Dendritic cell treated with granulocyte-macrophage colony-stimulating factor and Interleukin-4, amounts not matched to agents 40 ng/mL and 50 ng/mL, for 4 days (primary cell): ENCODE data around the gene NEK11.
"Not testable (repeated sequence)": the region's sequence is repeated elsewhere in the genome, so short reads cannot be mapped to it uniquely, and the experiment has no call there.

ENCODE experiments used
- H3K27ac Mint-ChIP-seq: one replicate; pipeline ENCODE4 v1.8.0; 2022; ENCODE audit warnings: mild to moderate bottlenecking, mixed read lengths
- H3K27me3 Mint-ChIP-seq: one replicate; pipeline ENCODE4 v1.8.0; 2022; ENCODE audit warnings: mild to moderate bottlenecking, mixed read lengths
- H3K36me3 Mint-ChIP-seq: one replicate; pipeline ENCODE4 v1.8.0; 2022; ENCODE audit warnings: low read depth, mixed read lengths
- H3K4me1 Mint-ChIP-seq: one replicate; pipeline ENCODE4 v1.8.0; 2022; ENCODE audit warnings: low read depth, mixed read lengths
- H3K4me3 Mint-ChIP-seq: one replicate; pipeline ENCODE4 v1.8.0; 2022; ENCODE audit warnings: mild to moderate bottlenecking, moderate library complexity, mixed read lengths
- H3K9me3 Mint-ChIP-seq: one replicate; pipeline ENCODE4 v1.8.0; 2022; ENCODE audit warnings: mixed read lengths
- intact Hi-C: fragments of 100-400 bp; cut with micrococcal nuclease; formaldehyde crosslinking; loops from one replicate; pipeline ENCODE4 v1.15.0; 2022

NEK11 gene

DNA sequence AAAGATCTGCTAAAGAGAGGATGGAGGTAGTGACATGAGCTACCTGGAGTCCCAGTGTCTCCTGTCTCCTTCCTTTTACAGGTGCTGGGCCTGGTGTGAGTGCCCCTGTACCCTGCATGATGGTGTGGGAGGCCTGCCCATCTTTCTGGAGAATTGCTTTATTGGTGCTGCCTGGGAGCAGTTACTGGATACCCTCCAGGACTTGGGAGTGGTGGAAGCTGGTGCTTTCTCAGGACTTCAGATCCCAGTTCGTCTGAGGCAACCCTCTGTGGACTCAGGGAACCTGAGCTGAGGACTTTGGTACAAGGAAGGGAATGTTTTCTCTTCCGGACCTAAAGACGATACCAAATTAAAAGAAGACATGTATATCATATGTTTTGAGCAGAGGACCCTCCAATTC, 336.6 kb downstream of the NEK11 start:
- H3K27me3 Mint-ChIP-seq, result no peaks in the 10 kb centered on the region
- peak overlapping the region; percentile 84 for H3K4me3 Mint-ChIP-seq
- no peaks in the 10 kb centered on the region for H3K9me3 Mint-ChIP-seq
- intact Hi-C loops, result loop anchor here (5.0 to 10.0 kb wide), 2 partner anchors 338 to 1054 kb away; partner anchors contain the start of genes ASTE1, DNAJC13 and NEK11
- peak overlapping the region; percentile 99 for H3K27ac Mint-ChIP-seq
- H3K4me1 Mint-ChIP-seq, result peaks cover 58% of the 10 kb centered on the region
- H3K36me3 Mint-ChIP-seq, result peaks cover 37% of the 10 kb centered on the region

GRCh38 chr3:131370935-131371687, 344.4 kb downstream of the NEK11 start:
- no peaks in the 10 kb centered on the region for H3K9me3 Mint-ChIP-seq
- H3K27me3 Mint-ChIP-seq, result no peaks in the 10 kb centered on the region
- peaks cover 17% of the 10 kb centered on the region for H3K36me3 Mint-ChIP-seq
- peak overlapping the region; percentile 89 for H3K27ac Mint-ChIP-seq
- intact Hi-C loops, result no loop called here
- peak overlapping the region; percentile 35 for H3K4me3 Mint-ChIP-seq
- H3K4me1 Mint-ChIP-seq, result peaks cover 39% of the 10 kb centered on the region

DNA sequence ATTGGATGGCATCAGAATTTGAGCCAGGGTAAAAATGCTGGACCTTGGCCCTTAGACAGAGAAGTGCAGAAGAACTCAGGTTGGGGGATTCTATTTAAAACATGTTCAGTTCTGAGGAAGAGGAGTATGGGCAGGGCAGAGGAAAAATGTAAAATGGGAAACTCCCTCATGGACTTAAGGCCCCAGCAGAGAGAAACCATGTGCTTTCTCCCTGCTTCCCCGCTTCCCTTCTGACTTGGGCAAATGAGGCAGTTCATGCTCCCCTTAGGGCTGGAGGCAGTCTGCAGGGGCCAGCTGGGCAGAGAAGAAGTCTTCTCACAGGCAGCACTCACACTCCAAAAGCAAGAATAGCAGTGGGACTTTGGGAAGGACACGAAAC, 345.0 kb downstream of the NEK11 start:
- Mint-ChIP-seq H3K27ac (peak overlapping the region; percentile 89), H3K4me1 (peaks cover 39% of the 10 kb centered on the region)

GRCh38 chr3:131374741-131375140, 348.1 kb downstream of the NEK11 start:
- H3K4me3 Mint-ChIP-seq, result no peak overlapping the region
- peaks cover 48% of the 10 kb centered on the region for H3K36me3 Mint-ChIP-seq

More for the DNA sequence above, 345.0 kb downstream of the NEK11 start:
- no peaks in the 10 kb centered on the region for H3K9me3 Mint-ChIP-seq
- peak overlapping the region; percentile 35 for H3K4me3 Mint-ChIP-seq
- intact Hi-C loops, result no loop called here
- H3K27me3 Mint-ChIP-seq, result no peaks in the 10 kb centered on the region
- H3K36me3 Mint-ChIP-seq, result peaks cover 23% of the 10 kb centered on the region

DNA sequence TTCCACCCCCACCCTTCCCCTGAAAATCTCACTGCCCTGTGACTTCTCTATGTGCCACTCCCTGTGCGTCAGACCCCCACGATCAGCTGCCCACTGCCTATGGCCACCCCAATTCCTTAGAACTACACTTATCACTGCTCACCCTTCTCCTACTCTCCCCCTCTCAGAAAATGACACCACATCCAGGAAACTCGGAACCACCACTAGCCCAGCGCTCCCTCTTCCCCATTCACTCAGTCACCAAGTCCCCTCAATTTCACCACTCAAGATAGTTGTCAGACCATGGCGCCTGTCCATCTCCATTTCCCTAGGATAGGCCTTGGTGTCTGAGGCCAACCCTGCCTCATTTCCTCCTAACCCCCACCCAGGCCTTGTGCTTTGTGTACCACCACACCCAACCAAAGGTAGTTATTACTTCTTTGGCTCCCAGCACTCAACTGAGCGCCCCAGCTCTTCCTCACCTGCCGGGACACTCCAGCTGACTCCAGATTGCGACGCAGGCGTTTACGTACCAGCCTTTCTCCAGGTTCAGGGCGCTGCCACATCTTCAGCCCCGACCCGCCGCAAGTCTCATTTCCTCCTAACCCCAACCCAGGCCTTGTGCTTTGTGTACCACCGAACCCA, 354.3 kb downstream of the NEK11 start:
- intact Hi-C loops, result loop anchor here (1.0 kb wide), 1 partner anchor 20 kb away; no protein-coding TSS in a partner anchor
- not testable (repeated sequence) for H3K9me3 Mint-ChIP-seq, H3K27me3 Mint-ChIP-seq
- H3K36me3 Mint-ChIP-seq, result peaks cover 87% of the 10 kb centered on the region
- peak overlapping the region; percentile 96 for H3K27ac Mint-ChIP-seq
- peak overlapping the region; percentile 86 for H3K4me3 Mint-ChIP-seq
- peaks cover 66% of the 10 kb centered on the region for H3K4me1 Mint-ChIP-seq

More at GRCh38 chr3:131374741-131375140, 348.1 kb downstream of the NEK11 start:
- Mint-ChIP-seq H3K4me1 (peaks cover 56% of the 10 kb centered on the region), H3K27me3 (no peaks in the 10 kb centered on the region), H3K9me3 (no peaks in the 10 kb centered on the region), H3K27ac (peak overlapping the region; percentile 34)
- intact Hi-C loops, result no loop called here

DNA sequence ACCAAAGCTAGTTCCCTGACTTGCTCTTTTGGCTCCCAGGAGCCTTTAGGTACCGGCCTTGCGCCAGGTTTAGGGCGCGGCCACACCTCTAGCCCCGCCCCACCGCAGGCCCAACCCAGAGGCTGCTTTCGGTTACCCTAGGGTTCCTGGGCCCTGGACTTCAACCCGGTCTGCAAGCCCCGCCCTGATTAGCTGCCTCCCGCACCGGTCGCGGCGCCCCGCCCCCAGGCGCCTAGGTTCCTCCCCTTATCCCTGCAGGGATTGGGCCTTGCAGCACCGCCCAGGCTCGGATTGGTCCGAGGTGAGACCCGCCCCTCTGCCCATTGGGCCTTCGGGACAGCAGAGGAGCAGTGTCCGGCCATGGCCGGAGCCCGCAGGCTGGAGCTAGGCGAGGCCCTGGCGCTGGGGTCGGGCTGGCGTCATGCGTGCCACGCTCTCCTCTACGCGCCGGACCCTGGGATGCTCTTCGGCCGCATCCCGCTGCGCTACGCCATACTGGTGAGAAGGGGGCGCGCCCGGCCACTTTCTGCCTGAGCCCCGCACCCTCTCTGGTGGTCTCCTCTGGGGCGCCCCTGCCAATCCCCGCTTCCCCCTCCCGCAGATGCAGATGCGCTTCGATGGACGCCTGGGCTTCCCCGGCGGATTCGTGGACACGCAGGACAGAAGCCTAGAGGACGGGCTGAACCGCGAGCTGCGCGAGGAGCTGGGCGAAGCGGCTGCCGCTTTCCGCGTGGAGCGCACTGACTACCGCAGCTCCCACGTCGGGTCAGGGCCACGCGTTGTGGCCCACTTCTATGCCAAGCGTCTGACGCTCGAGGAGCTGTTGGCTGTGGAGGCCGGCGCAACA, 355.0 kb downstream of the NEK11 start, which contains the start of gene NUDT16:
NUDT16 (plus strand) TSS at position 330 of the 847 bp plus-strand sequence; CDS start at position 361, 31 bp downstream.
- peak within 1 kb of the TSS; percentile 86 for H3K4me3 Mint-ChIP-seq
- H3K4me1 Mint-ChIP-seq, result peaks cover 74% of the 10 kb centered on the region
- peak within 1 kb of the TSS; percentile 96 for H3K27ac Mint-ChIP-seq
- peaks cover 86% of the 10 kb centered on the region for H3K36me3 Mint-ChIP-seq
- intact Hi-C loops, result loop anchor here (1.0 kb wide), 1 partner anchor 20 kb away; no protein-coding TSS in a partner anchor
- H3K27me3 Mint-ChIP-seq, result no peaks in the 10 kb centered on the region
- H3K9me3 Mint-ChIP-seq, result no peaks in the 10 kb centered on the region

GRCh38 chr3:131386429-131387165, 359.9 kb downstream of the NEK11 start:
- Mint-ChIP-seq H3K4me1 (peaks cover 74% of the 10 kb centered on the region), H3K4me3 (peak overlapping the region; percentile 61), H3K27me3 (no peaks in the 10 kb centered on the region), H3K9me3 (no peaks in the 10 kb centered on the region), H3K36me3 (peaks cover 50% of the 10 kb centered on the region), H3K27ac (peak overlapping the region; percentile 96)
- intact Hi-C loops, result loop anchor here (1.0 to 2.0 kb wide), 3 partner anchors 16 to 116 kb away; partner anchors contain the start of gene MRPL3

DNA sequence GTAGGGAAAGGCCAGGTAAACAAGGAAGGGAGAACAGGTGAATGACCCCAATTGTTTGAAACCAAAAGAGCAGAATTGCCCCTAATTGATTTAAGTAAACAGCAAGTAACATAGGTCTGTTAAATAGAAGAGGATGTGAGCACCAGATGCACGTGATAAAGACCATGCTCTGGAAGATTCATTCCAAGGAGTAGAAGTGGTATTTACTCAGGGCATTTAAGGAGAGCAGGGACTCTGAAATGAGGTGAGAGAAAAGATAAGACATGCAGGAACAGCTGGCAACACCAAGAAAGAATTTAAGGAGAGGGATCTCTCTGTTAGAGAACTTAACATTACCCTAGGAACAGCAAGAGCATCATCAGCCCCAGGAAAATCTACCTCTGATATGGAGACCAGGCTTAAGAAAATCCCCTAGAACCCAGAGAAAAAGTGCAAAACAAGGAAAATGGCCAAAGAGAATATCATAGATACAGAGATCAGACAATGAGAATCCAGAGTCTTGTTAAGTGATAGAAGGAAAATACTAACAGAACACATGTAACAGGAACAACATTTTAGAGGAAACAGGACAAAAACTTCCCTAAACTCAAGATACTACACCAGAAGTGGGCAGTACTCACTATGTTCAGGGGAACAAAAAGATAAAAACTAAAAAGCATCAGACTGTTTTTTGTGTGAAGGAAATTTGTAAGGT, 361.3 kb downstream of the NEK11 start:
- intact Hi-C loops, result loop anchor here (2.0 kb wide), 2 partner anchors 15 to 115 kb away; partner anchors contain the start of gene MRPL3
- H3K4me1 Mint-ChIP-seq, result peaks cover 66% of the 10 kb centered on the region
- H3K9me3 Mint-ChIP-seq, result no peaks in the 10 kb centered on the region
- H3K27ac Mint-ChIP-seq, result peak overlapping the region; percentile 96
- no peak overlapping the region for H3K4me3 Mint-ChIP-seq
- no peaks in the 10 kb centered on the region for H3K27me3 Mint-ChIP-seq
- H3K36me3 Mint-ChIP-seq, result peaks cover 36% of the 10 kb centered on the region

DNA sequence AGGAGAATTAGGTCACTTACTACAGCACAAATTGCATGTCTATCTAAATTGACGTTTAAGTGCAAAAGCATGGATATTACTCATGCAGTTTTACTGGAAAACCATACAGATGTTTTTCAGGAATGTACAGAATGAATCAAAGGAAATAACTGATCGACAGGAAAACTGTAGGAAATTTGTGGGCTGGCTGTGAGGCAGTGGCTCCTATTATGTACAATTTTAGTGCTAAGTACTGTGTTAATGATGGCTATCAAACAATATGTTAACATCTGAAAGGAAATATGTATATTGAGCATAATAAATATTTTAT, 361.8 kb downstream of the NEK11 start:
- Mint-ChIP-seq H3K36me3 (peaks cover 31% of the 10 kb centered on the region), H3K4me3 (no peak overlapping the region), H3K27me3 (no peaks in the 10 kb centered on the region), H3K27ac (peak overlapping the region; percentile 96), H3K4me1 (peaks cover 61% of the 10 kb centered on the region), H3K9me3 (no peaks in the 10 kb centered on the region)
- intact Hi-C loops, result no loop called here

DNA sequence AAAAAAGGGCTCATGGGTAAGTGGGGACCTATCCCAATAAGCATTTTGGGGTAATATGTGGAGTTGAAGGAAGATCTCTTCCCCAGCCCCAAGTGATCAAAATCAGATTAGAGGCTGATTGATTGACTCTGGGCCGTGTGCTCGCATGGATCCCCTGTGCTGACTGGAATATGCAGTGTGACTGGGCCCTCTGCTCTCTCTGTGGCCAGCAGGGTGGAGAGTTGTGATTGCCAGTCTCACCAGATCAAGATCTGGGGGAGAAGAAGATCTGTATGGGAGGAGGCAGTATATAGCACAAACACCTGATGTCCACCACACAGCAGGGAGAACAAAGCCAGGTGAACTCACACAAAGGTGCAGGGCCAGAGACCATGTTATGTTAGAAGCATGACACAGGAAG, 363.7 kb downstream of the NEK11 start:
- Mint-ChIP-seq H3K4me1 (peaks cover 42% of the 10 kb centered on the region), H3K4me3 (no peak overlapping the region), H3K27ac (peak overlapping the region; percentile 85), H3K27me3 (no peaks in the 10 kb centered on the region), H3K36me3 (peaks cover 12% of the 10 kb centered on the region), H3K9me3 (no peaks in the 10 kb centered on the region)
- intact Hi-C loops, result no loop called here

DNA sequence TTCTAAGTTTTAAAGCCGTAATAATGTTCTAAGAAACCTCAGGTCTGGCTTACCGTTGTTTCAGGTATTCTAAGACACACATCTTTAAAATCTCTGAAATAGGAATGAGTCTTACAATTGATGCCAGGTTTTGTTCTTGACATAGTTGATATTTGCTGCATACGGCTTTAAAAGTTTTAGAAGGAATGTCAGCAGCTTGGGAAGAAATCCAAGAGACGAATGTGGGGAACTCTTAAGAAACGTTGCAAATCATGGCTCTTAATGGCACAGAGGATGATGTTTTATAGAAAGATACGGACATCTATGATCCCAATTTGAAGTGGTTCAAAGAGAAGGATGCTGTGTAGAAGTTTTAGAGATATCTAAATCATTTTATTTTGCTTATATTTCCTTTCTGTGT, 366.4 kb downstream of the NEK11 start:
- Mint-ChIP-seq H3K36me3 (no peaks in the 10 kb centered on the region), H3K4me3 (no peak overlapping the region), H3K27ac (no peak overlapping the region), H3K9me3 (no peaks in the 10 kb centered on the region), H3K4me1 (peaks cover 15% of the 10 kb centered on the region), H3K27me3 (no peaks in the 10 kb centered on the region)
- intact Hi-C loops, result no loop called here

DNA sequence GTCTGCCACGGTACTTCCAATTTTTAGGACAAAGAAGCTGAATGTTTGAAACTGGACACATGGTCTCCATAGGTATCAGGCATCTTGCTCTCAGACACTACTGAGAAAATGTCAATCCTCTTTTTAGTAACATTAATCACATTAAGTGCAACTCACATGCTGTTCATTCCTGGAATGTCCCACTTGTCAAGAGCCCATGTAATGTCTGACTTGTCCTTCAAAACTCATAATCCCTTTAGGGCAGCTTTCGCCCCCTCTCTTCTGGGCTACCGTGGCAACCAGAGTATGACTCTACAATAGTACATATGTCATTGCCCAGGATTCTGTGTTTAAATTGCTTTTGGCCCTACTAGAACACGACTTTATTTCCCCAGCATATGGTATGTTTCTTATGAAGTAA, 367.2 kb downstream of the NEK11 start:
- Mint-ChIP-seq H3K4me3 (no peak overlapping the region), H3K27ac (no peak overlapping the region), H3K4me1 (peaks cover 7% of the 10 kb centered on the region), H3K9me3 (no peaks in the 10 kb centered on the region), H3K27me3 (no peaks in the 10 kb centered on the region), H3K36me3 (no peaks in the 10 kb centered on the region)
- intact Hi-C loops, result no loop called here

- Mint-ChIP-seq H3K9me3 (no peaks in the 10 kb centered on the region), H3K4me1 (peaks cover 7% of the 10 kb centered on the region), H3K27me3 (no peaks in the 10 kb centered on the region), H3K4me3 (no peak overlapping the region), H3K36me3 (no peaks in the 10 kb centered on the region), H3K27ac (no peak overlapping the region)
- intact Hi-C loops, result no loop called here
Observed at GRCh38 chr3:131394400-131394799, 367.7 kb downstream of the NEK11 start.
